ENCODE data around the gene AKAP10.
"Not testable (repeated sequence)": the region's sequence is repeated elsewhere in the genome, so short reads cannot be mapped to it uniquely, and the experiment has no call there.

AKAP10 gene

DNA sequence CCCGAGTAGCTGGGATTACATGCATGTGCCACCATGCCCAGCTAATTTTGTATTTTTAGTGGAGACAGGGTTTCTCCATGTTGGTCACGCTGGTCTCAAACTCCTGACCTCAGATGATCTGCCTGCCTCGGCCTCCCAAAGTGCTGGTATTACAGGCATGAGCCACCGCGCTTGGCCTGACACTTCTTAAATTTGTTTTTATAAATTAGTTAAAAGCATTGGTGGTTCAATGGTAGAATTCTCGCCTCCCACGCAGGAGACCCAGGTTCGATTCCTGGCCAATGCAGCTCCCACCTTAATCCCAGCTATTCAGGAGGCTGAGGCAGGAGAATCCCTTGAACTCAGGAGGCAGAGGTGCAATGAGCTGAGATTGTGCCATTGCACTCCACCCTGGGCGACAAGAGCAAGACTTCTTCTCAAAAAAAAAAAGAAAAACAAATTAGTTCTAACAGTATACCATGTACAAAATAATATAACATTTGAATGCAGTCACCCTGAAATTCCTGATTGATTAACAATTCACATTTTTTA lies 116.9 kb downstream of the AKAP10 start:
- DNase-seq: not testable (repeated sequence)

DNA sequence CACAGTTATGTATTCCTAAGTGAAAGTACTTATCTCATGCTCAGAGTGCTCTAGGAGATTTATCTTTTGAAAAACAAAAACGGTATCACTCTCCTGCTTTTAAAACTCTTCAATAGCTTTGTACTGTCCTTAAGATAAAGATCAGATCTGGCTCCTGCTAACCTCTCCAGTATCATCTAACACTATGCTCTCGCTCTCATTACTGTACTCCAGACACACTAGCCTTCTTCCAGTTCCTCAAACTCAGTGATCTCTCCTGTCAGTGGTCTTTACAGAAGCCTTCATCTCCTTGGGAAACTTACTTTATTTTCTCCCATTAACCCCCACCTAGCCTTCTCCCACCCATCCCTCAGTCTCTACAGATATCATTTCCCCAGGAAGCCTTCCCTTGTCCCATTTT lies 120.0 kb downstream of the AKAP10 start:
- no peak for DNase-seq
